Smooth muscle cell (in vitro differentiated cells): ENCODE results near the gene ATP11A. TPM values are rescaled to one million over a fixed set of nuclear protein-coding genes. Genes with fewer than 3 reads are reported as not detected.

Experiments
- DNase-seq: peaks from one replicate; lab custom pipeline; 2025; ENCODE audit not compliant: unreplicated experiment; lab: John Stamatoyannopoulos, UW
- H2AFZ ChIP-seq: fragments of 200-600 bp; sonication (generic); 2 replicates; pipeline ENCODE4 v1.6.0; 2016; ENCODE audit warnings: antibody characterized with exemption, low read depth, mild to moderate bottlenecking
- H3F3A ChIP-seq: fragments of 200-600 bp; sonication (generic); 2 replicates; pipeline ENCODE4 v1.6.0; 2017; ENCODE audit warnings: antibody characterized with exemption, low read depth
- H3K27ac ChIP-seq: fragments of 200-600 bp; sonication (generic); 2 replicates; pipeline ENCODE4 v1.5.1; 2016; ENCODE audit warnings: low read depth, mild to moderate bottlenecking
- H3K27me3 ChIP-seq: fragments of 200-600 bp; sonication (generic); 2 replicates; pipeline ENCODE4 v1.6.1; 2016; ENCODE audit warnings: low read depth, mild to moderate bottlenecking
- H3K36me3 ChIP-seq: fragments of 200-600 bp; sonication (generic); 2 replicates; pipeline ENCODE4 v1.5.1; 2016; ENCODE audit warnings: low read depth
- H3K4me1 ChIP-seq: fragments of 200-600 bp; sonication (generic); 2 replicates; pipeline ENCODE4 v1.5.1; 2016; ENCODE audit warnings: low read depth
- H3K4me2 ChIP-seq: fragments of 200-600 bp; sonication (generic); 2 replicates; pipeline ENCODE4 v1.6.0; 2016; ENCODE audit warnings: mild to moderate bottlenecking
- H3K4me3 ChIP-seq: fragments of 200-600 bp; sonication (generic); 2 replicates; pipeline ENCODE4 v1.5.1; 2016; ENCODE audit warnings: mild to moderate bottlenecking
- H3K79me2 ChIP-seq: fragments of 200-600 bp; sonication (generic); 2 replicates; pipeline ENCODE4 v1.6.0; 2016; ENCODE audit warnings: low read depth, mild to moderate bottlenecking
- H3K9ac ChIP-seq: fragments of 200-600 bp; sonication (generic); 2 replicates; pipeline ENCODE4 v1.6.0; 2016; ENCODE audit warnings: low read depth
- H3K9me3 ChIP-seq: fragments of 200-600 bp; sonication (generic); replicated peaks from 2 replicates; pipeline ENCODE4 v1.5.1; 2016; ENCODE audit warnings: low read depth
- H4K20me1 ChIP-seq: fragments of 200-600 bp; sonication (generic); 2 replicates; pipeline ENCODE4 v1.6.0; 2016; ENCODE audit warnings: low read depth
- WGBS: methylation state at CpG from one replicate; pipeline ENCODE4 v1.1.7; 2016; ENCODE audit warnings: low lambda C conversion rate; 5-methylcytosine and 5-hydroxymethylcytosine counted together
- polyA plus RNA-seq: library from polyadenylated mRNA; unstranded; fragments of >200 nt; fragmentation: Nextera tagmentation; extraction: Ambion mirVana; gene quantifications from 2 replicates; pipeline ENCODE4 v1.2.1, GENCODE V29; 2016
- total RNA-seq: library from RNA; depleted of rRNA; stranded (reverse); fragments of >200 nt; gene quantifications from 2 replicates; pipeline ENCODE4 v1.2.3, GENCODE V29; 2014
- TF ChIP-seq, protein P1 (sequence below): fragments of 200-600 bp; sonication (generic); IDR thresholded peaks from 2 replicates; pipeline ENCODE4 v1.5.1; 2017; ENCODE audit warnings: borderline replicate concordance, mild to moderate bottlenecking, antibody characterized with exemption; ENCODE audit not compliant: insufficient read depth, poor library complexity, severe bottlenecking

The ATP11A gene
- total and polyA plus RNA-seq, 2 experiments from 2014 or later: 6.5 to 7.5 TPM

- H3K4me2 ChIP-seq: no peak overlapping the region
- WGBS: 94% methylated on average over 21 of the region's 21 CpGs
- no peak for DNase-seq
- H3K4me1 ChIP-seq: peaks cover under 1% of the 10 kb centered on the region
- H3K27me3 ChIP-seq: no peaks in the 10 kb centered on the region
- no peak overlapping the region for H3K4me3 ChIP-seq
- H4K20me1 ChIP-seq: no peaks in the 10 kb centered on the region
- H2AFZ ChIP-seq: no peak overlapping the region
- peaks cover under 1% of the 10 kb centered on the region for H3F3A ChIP-seq
- no peaks in the 10 kb centered on the region for H3K79me2 ChIP-seq
- H3K9me3 ChIP-seq: no peaks in the 10 kb centered on the region
- no peaks in the 10 kb centered on the region for H3K36me3 ChIP-seq
- H3K27ac ChIP-seq: no peak overlapping the region
- H3K9ac ChIP-seq: no peak overlapping the region
- TF ChIP-seq, protein P1, sequence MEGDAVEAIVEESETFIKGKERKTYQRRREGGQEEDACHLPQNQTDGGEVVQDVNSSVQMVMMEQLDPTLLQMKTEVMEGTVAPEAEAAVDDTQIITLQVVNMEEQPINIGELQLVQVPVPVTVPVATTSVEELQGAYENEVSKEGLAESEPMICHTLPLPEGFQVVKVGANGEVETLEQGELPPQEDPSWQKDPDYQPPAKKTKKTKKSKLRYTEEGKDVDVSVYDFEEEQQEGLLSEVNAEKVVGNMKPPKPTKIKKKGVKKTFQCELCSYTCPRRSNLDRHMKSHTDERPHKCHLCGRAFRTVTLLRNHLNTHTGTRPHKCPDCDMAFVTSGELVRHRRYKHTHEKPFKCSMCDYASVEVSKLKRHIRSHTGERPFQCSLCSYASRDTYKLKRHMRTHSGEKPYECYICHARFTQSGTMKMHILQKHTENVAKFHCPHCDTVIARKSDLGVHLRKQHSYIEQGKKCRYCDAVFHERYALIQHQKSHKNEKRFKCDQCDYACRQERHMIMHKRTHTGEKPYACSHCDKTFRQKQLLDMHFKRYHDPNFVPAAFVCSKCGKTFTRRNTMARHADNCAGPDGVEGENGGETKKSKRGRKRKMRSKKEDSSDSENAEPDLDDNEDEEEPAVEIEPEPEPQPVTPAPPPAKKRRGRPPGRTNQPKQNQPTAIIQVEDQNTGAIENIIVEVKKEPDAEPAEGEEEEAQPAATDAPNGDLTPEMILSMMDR: no peak
These were observed 191.2 kb downstream of the ATP11A start for GRCh38 chr13:112880976-112881540.

GRCh38 chr13:112881656-112882554 is 192.1 kb downstream of the ATP11A start:
- Histone ChIP-seq H3K9ac (no peak overlapping the region), H3K4me3 (no peak overlapping the region), H3K79me2 (no peaks in the 10 kb centered on the region), H3K4me1 (peaks cover 9% of the 10 kb centered on the region), H3K9me3 (no peaks in the 10 kb centered on the region), H3K27me3 (no peaks in the 10 kb centered on the region), H3F3A (peaks cover 4% of the 10 kb centered on the region), H4K20me1 (no peaks in the 10 kb centered on the region), H2AFZ (no peak overlapping the region), H3K27ac (no peak overlapping the region), H3K36me3 (no peaks in the 10 kb centered on the region), H3K4me2 (no peak overlapping the region)
- no peak for DNase-seq
- TF ChIP-seq, protein P1: no peak
- WGBS: 95% methylated on average over 35 of the region's 35 CpGs

- H3K27me3 ChIP-seq: no peaks in the 10 kb centered on the region
- no peak overlapping the region for H3K4me3 ChIP-seq
- WGBS: 98% methylated on average over 22 of the region's 34 CpGs
- no peak overlapping the region for H3K9ac ChIP-seq
- H2AFZ ChIP-seq: no peak overlapping the region
- H4K20me1 ChIP-seq: no peaks in the 10 kb centered on the region
- TF ChIP-seq, protein P1: no peak
- no peak overlapping the region for H3K27ac ChIP-seq
- no peak overlapping the region for H3K4me2 ChIP-seq
- H3K9me3 ChIP-seq: no peaks in the 10 kb centered on the region
- no peaks in the 10 kb centered on the region for H3K79me2 ChIP-seq
- H3K4me1 ChIP-seq: peaks cover 9% of the 10 kb centered on the region
- no peaks in the 10 kb centered on the region for H3K36me3 ChIP-seq
- no peak for DNase-seq
- H3F3A ChIP-seq: peaks cover 4% of the 10 kb centered on the region
These were observed 192.8 kb downstream of the ATP11A start for GRCh38 chr13:112882555-112883024.
